BLaER1 treated with 17β-estradiol and CSF1 and Interleukin-3, amounts not matched to agents 10 nM and 100 nM (cell line): Measurements from ENCODE around the gene OR7C1.
"Not testable (repeated sequence)": the region's sequence is repeated elsewhere in the genome, so short reads cannot be mapped to it uniquely, and the experiment has no call there.

Source experiments
- H3K27ac ChIP-seq, 11 experiments: shearing (Covaris generic); formaldehyde crosslinking; 2 replicates each; pipeline ENCODE4 v1.8.1; 2022
- H3K27me3 ChIP-seq, 11 experiments: shearing (Covaris generic); formaldehyde crosslinking; 2 replicates each; pipeline ENCODE4 v1.8.1; 2022
- H3K36me3 ChIP-seq, 11 experiments: shearing (Covaris generic); formaldehyde crosslinking; 2 replicates each; pipeline ENCODE4 v1.8.1; 2022
- H3K4me1 ChIP-seq, 10 experiments: shearing (Covaris generic); formaldehyde crosslinking; 2 replicates each; pipeline ENCODE4 v1.8.1; 2022
- H3K4me2 ChIP-seq, 11 experiments: shearing (Covaris generic); formaldehyde crosslinking; 2 replicates each; pipeline ENCODE4 v1.8.1; 2022
- H3K4me3 ChIP-seq, 10 experiments: shearing (Covaris generic); formaldehyde crosslinking; 2 replicates each; pipeline ENCODE4 v1.8.1; 2022
- H3K9ac ChIP-seq, 11 experiments: shearing (Covaris generic); formaldehyde crosslinking; 2 replicates each; pipeline ENCODE4 v1.8.1; 2022
- H3K9me3 ChIP-seq, 11 experiments: shearing (Covaris generic); formaldehyde crosslinking; replicated peaks in 1 of 11; 2 replicates each; pipeline ENCODE4 v1.8.1; 2022
- H4K20me1 ChIP-seq, 11 experiments: shearing (Covaris generic); formaldehyde crosslinking; 2 replicates each; pipeline ENCODE4 v1.8.1; 2022
- Cebpa-rat ChIP-seq, 11 experiments: shearing (Covaris generic); IDR thresholded peaks; 2 replicates each; pipeline ENCODE4 v1.8.1; 2022

Gene OR7C1

DNA sequence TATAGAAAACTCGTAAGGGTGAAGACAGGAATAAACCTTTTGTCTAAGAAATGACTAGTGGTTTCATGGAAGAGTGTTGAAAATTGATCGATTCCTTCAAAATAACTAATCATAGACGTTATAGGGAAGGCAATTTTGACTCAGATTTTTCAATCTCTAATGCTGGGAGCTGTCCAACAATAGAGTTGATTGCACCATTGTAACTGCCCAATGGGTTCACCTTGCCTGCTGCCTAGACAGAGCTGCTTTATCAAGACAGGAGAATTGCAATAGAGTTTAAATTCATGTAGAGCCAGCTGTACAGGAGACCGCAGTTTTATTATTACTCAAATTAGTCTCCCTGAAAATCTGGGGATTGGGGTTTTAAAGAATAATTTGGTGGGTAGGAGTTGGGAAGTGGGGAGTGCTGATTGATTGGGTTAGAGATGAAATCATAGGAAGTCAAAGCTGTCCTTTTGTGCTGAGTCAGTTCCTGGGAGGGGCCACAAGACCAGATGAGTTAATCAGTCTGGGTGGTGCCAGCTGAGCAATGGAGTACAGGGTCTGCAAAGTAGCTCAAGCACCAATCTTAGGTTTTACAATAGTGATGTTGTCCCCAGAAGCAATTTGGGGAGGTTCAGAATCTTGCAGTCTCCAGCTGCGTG lies 39.8 kb downstream of the OR7C1 start:
- peaks cover 7 to 17% (median 9%) of the 10 kb centered on the region in 11 experiments for H3K9me3 ChIP-seq
- H3K27ac ChIP-seq = peak overlapping the region in 5 of 11 experiments; percentile 9 to 37 (median 23); a peak in 3 of 22 replicates
- no peaks in the 10 kb centered on the region for H4K20me1 ChIP-seq
- peaks cover 21 to 42% (median 27%) of the 10 kb centered on the region in 10 experiments for H3K4me1 ChIP-seq
- TF ChIP-seq Cebpa-rat (IDR thresholded peaks at IDR 0.05) = no peak
- no peak overlapping the region for H3K4me3 ChIP-seq
- no peaks in the 10 kb centered on the region for H3K36me3 ChIP-seq
- H3K9ac ChIP-seq = no peak overlapping the region
- H3K4me2 ChIP-seq = peak overlapping the region in 10 of 11 experiments; percentile 11 to 78 (median 52); a peak in 18 of 22 replicates
- no peaks in the 10 kb centered on the region for H3K27me3 ChIP-seq

DNA sequence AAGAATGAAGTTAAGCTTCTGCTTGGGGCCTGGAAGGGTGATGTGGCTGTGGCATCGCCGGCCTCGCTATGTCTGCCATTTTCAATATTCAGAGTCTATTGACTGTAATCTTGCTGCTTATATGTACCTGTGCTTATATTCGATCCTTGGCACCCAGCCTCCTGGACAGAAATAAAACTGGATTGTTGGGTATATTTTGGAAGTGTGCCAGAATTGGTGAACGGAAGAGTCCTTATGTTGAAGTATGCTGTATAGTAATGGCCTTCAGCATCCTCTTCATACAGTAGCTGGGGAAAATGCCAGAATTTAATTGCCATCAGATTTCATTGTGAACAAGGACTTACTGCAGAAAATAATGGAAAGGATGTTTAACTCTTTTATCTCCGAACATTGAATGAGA lies 42.7 kb downstream of the OR7C1 start:
- not testable (repeated sequence) for H4K20me1 ChIP-seq, H3K4me2 ChIP-seq, H3K36me3 ChIP-seq, H3K27ac ChIP-seq, H3K4me3 ChIP-seq, H3K27me3 ChIP-seq, H3K9ac ChIP-seq
- H3K4me1 ChIP-seq = peaks cover 28 to 56% (median 37%) of the 10 kb centered on the region in 10 experiments
- peaks cover 7 to 28% (median 12%) of the 10 kb centered on the region in 11 experiments for H3K9me3 ChIP-seq

DNA sequence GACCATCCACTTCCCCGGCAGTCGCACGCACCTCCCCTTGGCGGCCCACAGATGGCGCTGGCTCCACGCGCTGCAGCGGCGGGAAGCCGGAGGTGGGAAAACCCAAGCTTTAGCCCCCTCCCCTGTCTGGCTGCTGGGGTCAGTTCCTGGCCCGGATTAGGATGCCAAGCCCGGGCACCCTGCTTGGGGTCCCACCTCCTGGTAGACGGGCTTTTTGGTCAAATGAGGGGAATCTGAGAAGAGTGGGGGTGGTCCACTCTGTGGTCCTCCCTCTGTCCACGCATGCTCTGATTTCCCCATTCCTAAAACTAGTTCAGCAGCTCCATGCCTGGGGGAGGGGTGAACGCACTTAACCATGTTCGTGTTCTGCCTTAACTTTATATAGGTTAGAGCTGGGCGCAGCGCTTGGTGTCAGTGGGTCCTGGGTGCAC lies 48.5 kb downstream of the OR7C1 start:
- H3K36me3 ChIP-seq = no peaks in the 10 kb centered on the region
- peaks cover 0 to 20% (median 0%) of the 10 kb centered on the region in 11 experiments; a peak in 5 of 22 replicates for H3K9me3 ChIP-seq
- peak overlapping the region; percentile 76 to 89 (median 84) for H3K4me2 ChIP-seq
- peak overlapping the region in 9 of 11 experiments; percentile 10 to 82 (median 39); a peak in 12 of 22 replicates for H3K9ac ChIP-seq
- peaks cover 63 to 77% (median 69%) of the 10 kb centered on the region in 10 experiments for H3K4me1 ChIP-seq
- H3K27me3 ChIP-seq = no peaks in the 10 kb centered on the region
- no peak for TF ChIP-seq Cebpa-rat (IDR thresholded peaks at IDR 0.05)
- 0 out of 20 replicates have a peak overlapping the region, but pooled peaks of 1 of the 10 experiments have one; percentile 21 for H3K4me3 ChIP-seq
- H3K27ac ChIP-seq = peak overlapping the region in 10 of 11 experiments; percentile 83 to 91 (median 88); a peak in 21 of 22 replicates
- H4K20me1 ChIP-seq = no peaks in the 10 kb centered on the region

DNA sequence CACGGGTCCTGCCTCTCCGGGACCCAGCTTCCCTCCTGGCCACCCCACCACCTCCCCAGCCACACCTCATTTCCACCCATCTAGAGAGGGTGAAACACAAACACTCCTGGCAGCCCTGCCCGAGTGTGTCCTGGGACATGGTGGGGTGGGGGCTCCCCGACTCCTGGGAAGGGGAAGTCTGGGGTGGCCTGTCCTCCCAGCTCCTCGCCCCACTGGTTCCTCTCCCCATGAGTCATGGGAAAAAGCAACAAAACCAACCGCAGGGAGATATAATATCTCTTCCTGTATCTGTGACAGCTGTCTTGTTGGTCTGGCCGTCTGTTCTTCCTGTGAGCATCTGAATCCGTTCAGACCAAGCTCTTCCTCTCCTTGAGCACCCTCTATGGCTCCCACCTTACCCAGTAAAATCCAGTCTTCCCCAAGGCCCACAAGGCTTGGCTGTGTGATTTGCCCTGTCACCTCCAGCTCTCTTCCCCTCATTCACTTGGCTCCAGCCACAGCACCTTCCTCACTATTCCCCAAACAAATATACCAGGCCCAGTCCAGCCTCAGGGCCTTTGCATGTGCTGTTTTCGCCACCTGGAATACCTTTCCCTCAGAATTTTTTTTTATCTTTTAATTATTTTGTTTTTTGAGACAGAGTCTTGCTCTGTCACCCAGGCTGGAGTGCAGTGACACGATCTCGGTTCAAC lies 49.7 kb downstream of the OR7C1 start:
- H4K20me1 ChIP-seq, H3K36me3 ChIP-seq, H3K27me3 ChIP-seq: not testable (repeated sequence)
- Histone ChIP-seq H3K9ac (peak overlapping the region; percentile 66 to 82 (median 76)), H3K9me3 (peaks cover 0 to 20% (median 0%) of the 10 kb centered on the region in 11 experiments; a peak in 5 of 22 replicates), H3K4me2 (peak overlapping the region; percentile 76 to 89 (median 84)), H3K27ac (peak overlapping the region; percentile 81 to 91 (median 88)), H3K4me3 (peak overlapping the region in 7 of 10 experiments; percentile 14 to 46 (median 26); a peak in 8 of 20 replicates), H3K4me1 (peaks cover 54 to 76% (median 70%) of the 10 kb centered on the region in 10 experiments)

DNA sequence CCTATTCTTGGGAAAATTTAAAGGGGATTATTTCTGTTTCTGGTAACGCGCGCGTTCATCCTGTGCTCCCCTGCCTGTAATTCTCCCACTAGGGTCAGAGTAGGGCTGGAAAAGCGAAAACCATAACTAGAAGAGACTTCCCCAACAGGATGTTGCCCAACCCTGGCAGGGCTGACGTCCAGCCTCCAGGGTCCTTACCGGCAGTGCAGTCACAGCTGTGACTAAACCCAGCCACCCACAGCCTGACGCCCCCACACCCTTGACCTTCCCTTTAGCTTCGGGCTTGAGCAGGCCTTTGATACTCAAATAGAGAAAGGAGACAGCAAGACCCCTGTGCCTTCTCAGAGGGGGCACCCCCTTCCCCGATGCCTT lies 50.3 kb downstream of the OR7C1 start:
- peak; percentile 83 to 94 (median 91) for TF ChIP-seq Cebpa-rat (IDR thresholded peaks at IDR 0.05)
- Histone ChIP-seq H3K9ac (peak overlapping the region; percentile 66 to 82 (median 76)), H3K4me2 (peak overlapping the region; percentile 76 to 89 (median 84)), H3K4me3 (peak overlapping the region in 7 of 10 experiments; percentile 14 to 46 (median 26); a peak in 10 of 20 replicates), H3K27ac (peak overlapping the region; percentile 81 to 91 (median 88)), H3K4me1 (peaks cover 49 to 79% (median 70%) of the 10 kb centered on the region in 10 experiments), H3K9me3 (peaks cover 0 to 20% (median 0%) of the 10 kb centered on the region in 11 experiments; a peak in 5 of 22 replicates)
- H3K36me3 ChIP-seq, H4K20me1 ChIP-seq, H3K27me3 ChIP-seq: not testable (repeated sequence)

DNA sequence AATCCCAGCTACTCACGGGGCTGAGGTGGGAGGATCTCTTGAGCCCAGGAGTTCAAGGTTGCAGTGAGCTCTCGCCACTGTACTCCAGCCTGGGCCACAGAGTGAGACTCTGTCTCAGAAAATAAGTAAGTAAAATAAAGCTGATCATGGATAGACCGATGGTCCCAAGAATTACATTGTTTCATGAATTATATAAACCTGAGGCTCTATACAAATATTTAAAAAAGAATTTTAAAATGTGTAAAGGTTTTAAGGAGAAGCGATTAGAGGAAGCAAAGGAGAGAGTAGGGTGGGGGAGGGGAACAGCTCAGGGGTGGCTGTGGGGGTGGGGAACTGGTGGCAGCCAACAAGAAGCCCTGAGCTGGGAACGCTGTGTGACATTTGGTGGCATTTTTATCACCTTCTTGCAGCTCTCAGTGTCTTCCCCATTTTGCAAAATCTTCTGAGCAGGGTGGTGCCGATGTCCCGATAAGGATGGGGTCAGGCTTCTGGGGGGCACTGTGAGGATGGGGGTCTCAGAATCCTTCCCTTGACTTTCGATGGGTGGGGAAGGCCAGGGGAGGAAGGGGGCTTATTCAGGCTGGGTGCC lies 51.5 kb downstream of the OR7C1 start:
- H3K27ac ChIP-seq = peak overlapping the region; percentile 81 to 91 (median 88)
- H3K27me3 ChIP-seq = not testable (repeated sequence)
- H3K4me3 ChIP-seq = 0 out of 20 replicates have a peak overlapping the region, but pooled peaks of 1 of the 10 experiments have one; percentile 31

DNA sequence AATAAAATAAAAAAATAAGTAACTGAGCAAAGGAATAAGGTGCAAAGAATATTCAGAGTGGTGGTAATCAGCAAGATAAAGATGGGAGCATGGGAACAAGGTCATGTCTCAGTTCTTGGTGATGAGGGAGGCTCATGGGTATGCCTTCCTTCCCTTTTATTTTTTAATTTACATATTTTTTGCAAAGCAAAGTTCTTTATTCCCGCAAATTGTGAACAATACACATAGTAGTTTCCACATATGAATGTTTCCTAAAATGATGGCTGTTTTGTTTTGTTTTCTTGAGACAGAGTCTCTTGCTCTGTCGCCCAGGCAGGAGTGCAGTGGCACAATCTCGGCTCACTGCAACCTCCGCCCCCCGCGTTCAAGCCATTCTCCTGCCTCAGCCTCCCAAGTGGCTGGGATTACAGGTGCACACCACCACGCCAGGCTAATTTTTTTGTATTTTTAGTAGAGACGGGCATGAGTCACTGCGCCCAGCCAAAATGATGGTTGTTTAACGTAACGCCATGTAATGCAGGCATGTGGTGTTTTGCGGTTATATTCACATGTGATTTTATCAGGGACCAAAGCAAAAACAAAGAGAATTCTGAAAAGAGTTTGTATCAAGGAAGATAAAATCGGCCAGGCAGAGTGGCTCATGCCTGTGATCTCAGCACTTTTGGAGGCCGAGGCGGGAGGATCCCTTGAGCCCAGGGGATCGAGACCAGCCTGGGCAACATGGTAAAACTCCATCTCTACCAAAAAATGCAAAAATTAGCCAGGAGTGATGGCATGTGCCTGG lies 52.2 kb downstream of the OR7C1 start:
- no peak for TF ChIP-seq Cebpa-rat (IDR thresholded peaks at IDR 0.05)
- no peaks in the 10 kb centered on the region for H4K20me1 ChIP-seq
- H3K4me2 ChIP-seq = peak overlapping the region; percentile 76 to 92 (median 84); a peak in 21 of 22 replicates
- peak overlapping the region in 10 of 11 experiments; percentile 28 to 73 (median 60); a peak in 16 of 22 replicates for H3K9ac ChIP-seq
- no peaks in the 10 kb centered on the region; a peak in 1 of 22 replicates for H3K27me3 ChIP-seq
- no peak overlapping the region for H3K4me3 ChIP-seq
- peak overlapping the region; percentile 50 to 91 (median 88) for H3K27ac ChIP-seq
- H3K4me1 ChIP-seq = peaks cover 65 to 92% (median 89%) of the 10 kb centered on the region in 10 experiments
- H3K36me3 ChIP-seq = no peaks in the 10 kb centered on the region
- H3K9me3 ChIP-seq = peaks cover 0 to 11% (median 0%) of the 10 kb centered on the region in 11 experiments; a peak in 3 of 22 replicates

More for the DNA sequence above, 51.5 kb downstream of the OR7C1 start:
- Histone ChIP-seq H3K4me1 (peaks cover 58 to 91% (median 82%) of the 10 kb centered on the region in 10 experiments), H3K4me2 (peak overlapping the region; percentile 76 to 92 (median 84)), H3K9me3 (peaks cover 0 to 18% (median 0%) of the 10 kb centered on the region in 11 experiments; a peak in 5 of 22 replicates), H3K9ac (peak overlapping the region; percentile 42 to 82 (median 74); a peak in 17 of 22 replicates)
- not testable (repeated sequence) for H3K36me3 ChIP-seq, H4K20me1 ChIP-seq

DNA sequence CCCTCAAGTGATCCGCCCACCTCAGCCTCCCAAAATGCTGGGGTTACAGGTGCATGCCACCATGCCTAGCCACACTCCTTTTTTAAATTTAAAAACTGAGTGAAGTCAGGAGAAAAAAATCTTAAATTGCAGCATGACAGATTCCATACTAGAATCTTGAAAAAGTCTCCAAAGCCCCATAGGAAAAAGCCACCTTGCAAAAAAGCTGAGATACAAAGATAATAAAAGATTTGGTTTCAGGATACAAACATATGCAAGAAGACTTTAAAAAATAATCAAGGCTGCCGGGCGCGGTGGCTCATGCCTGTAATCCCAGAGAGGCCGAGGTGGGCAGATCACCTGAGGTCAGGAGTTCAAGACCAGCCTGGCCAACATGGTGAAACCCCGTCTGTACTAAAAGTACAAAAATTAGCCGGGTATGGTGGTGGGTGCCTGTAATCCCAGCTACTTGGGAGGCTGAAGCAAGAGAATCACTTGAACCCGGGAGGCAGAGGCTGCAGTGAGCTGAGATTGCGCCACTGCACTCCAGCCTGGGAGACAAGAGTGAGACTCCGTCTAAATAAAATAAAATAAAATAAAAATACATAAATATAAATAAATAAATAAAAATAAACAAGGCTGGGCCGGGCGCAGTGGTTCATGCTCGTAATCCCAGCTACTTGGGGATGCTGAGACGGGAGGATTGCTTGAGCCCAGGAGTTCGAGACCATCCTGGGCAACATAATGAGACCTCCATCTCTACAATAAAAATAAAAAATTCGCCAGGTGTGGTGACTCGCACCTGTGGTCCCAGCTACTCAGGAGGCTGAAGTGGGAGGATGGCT lies 53.1 kb downstream of the OR7C1 start:
- Histone ChIP-seq H3K4me2 (peak overlapping the region in 9 of 11 experiments; percentile 80 to 92 (median 84); a peak in 15 of 22 replicates), H3K4me1 (peaks cover 63 to 88% (median 84%) of the 10 kb centered on the region in 10 experiments), H3K27ac (peak overlapping the region in 7 of 11 experiments; percentile 66 to 91 (median 88); a peak in 7 of 22 replicates)
- H3K36me3 ChIP-seq, H3K27me3 ChIP-seq, H3K9ac ChIP-seq, H4K20me1 ChIP-seq, H3K4me3 ChIP-seq, H3K9me3 ChIP-seq: not testable (repeated sequence)

DNA sequence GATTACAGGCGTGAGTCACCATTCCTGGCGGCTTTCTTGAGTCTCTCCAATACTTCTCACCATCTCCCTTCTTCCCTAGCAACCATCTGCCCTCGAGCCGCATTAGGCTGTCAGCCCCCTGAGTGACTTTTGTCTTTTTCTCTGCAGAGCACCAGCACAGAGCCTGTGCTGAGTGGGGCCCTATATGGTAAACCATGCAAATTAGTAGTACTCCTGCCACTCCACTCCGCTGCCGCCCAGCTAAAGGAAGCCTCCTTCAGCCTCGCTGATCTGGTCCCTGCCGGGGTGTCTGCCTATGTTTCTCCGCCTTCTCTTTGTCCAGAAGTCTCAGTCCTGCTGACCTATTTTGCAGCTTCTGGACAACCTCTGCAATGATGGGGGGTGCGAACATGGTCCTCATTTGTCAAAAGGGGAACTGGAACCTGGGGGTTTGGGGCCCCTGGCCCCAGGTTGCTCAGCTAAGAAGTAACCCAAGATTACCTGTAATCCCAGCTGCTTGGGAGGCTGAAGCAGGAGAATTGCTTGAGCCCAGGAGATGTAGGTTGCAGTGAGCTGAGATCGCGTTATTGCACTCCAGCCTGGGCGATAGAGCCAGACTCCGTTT lies 54.3 kb downstream of the OR7C1 start:
- H3K9me3 ChIP-seq, H4K20me1 ChIP-seq, H3K36me3 ChIP-seq, H3K27ac ChIP-seq, H3K4me3 ChIP-seq, H3K27me3 ChIP-seq, H3K9ac ChIP-seq: not testable (repeated sequence)
- Histone ChIP-seq H3K4me2 (peak overlapping the region in 8 of 11 experiments; percentile 10 to 85 (median 52); a peak in 12 of 22 replicates), H3K4me1 (peaks cover 63 to 86% (median 77%) of the 10 kb centered on the region in 10 experiments)
